ENCODE measurements around the gene ANXA6.

The ANXA6 gene

DNA sequence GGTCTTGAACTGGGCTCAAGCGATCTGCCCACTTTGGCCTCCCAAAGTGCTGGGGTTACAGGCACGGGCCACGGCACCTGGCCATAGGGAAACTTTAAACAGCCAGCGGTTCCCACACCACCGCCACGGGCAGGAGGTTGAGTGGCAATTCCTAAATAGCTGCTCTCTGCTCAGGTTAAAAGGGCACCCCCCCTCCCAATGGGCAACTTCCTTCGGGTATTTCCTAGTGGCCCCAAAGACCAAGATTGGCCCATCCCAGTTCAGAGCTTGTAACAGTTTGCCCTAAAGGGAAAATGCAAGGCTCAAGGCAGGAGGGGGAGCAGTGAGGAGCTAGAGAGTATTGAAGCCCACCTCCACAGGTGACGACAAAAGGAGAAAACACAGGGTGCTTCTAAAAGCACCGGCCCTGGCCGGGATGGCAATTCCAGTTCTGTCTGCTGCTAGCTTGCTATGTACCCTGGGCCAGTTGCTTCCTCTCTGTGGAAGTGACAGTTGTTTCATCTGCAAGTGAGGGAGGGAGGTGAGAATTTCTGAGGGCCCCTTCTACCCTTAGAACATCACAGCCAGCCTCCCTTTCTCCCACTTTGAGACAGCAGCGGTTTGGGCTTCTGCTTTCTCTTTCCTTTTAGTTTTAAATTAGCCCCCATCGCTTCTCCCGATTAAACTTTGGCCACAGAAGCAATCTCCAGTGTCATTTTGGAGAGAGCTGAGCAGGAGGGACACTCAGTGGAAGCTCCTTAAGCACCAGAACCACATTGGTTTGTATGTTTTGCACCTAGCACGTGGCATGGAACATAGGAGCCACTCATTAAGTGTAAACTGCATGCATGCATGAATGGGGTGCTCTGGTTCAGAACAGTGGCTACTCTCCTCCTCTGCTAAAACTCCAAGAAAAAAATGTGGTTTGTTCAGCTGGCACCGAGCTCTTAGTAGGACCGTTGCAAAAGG lies 59.5 kb downstream of the ANXA6 start:
- no peak for DNase-seq

- no peak for DNase-seq
Observed at GRCh38 chr5:151097061-151097460, 60.5 kb downstream of the ANXA6 start.

- no peak for DNase-seq
Observed at GRCh38 chr5:151096001-151096373, 61.6 kb downstream of the ANXA6 start.

GRCh38 chr5:151095341-151096000 lies 62.1 kb downstream of the ANXA6 start:
- no peak for DNase-seq

- no peak for DNase-seq
Observed at GRCh38 chr5:151094852-151095245, 62.7 kb downstream of the ANXA6 start.

GRCh38 chr5:151094030-151094851 lies 63.3 kb downstream of the ANXA6 start:
- no peak for DNase-seq

- no peak for DNase-seq
Observed at GRCh38 chr5:151093476-151093889, 64.1 kb downstream of the ANXA6 start.

- no peak for DNase-seq
Observed at GRCh38 chr5:151092762-151093161, 64.8 kb downstream of the ANXA6 start.

DNA sequence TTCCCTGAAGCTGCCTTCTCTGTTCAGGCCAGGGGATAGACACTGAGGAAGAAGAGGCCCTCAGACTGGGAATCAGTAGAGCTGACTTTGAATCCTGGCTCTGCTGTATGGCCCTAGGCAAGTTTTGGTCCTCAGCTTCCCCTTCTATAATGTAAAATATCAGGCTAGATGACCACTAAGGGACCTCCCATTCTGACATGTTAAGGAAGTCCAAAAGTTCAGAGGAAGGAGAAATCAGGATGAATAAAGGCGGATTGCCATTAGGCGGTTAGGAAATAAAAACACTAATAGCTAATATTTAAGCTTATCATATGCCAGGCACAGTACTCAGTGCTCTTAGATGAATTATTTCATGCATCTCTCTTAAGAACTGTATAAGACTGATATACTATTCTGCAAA lies 67.9 kb downstream of the ANXA6 start:
- no peak for DNase-seq

- no peak for DNase-seq
Observed at GRCh38 chr5:151088986-151089385, 68.6 kb downstream of the ANXA6 start.

DNA sequence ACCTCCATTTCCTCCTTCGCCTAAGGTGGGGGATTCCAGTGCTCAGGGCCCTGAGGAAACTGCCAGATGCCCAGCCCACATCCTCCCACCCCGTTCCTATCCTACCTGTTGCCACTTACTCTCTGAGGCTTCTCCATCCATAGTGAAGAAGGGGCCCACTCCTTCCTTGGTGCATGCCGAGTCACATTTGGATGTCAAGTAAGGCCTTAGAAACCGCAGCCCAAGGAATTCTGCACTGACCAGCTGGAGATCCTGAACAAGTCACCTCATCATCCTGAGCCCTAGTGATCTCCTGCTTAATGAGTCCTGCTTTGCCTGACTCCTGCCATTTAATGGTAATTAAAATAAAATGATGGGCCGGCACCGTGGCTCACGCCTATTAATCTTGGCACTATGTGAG lies 70.1 kb downstream of the ANXA6 start:
- DNase-seq: no peak

DNA sequence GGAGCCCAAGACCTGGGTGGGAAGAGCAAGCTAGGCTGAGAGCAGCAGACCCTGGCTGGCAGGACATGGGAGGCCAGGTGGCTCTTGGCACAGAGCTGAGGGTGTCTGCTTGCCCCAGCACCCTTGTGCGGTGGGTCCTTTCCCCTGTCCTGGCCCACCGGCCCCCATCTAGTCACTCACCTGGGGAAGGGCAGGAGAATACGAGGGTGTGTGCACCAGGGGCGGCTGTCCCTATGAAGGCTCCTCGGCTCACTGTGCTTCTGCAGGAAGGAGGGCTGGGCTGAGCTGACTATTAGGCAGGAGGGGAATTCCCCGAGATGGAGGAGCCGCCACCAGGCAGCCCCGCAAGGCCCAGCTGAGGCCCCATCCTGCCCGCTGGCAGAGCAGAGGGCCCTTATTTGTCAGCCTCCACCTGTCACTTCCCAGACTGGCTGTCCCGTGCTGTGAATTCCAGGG lies 70.6 kb downstream of the ANXA6 start:
- DNase-seq: no peak

DNA sequence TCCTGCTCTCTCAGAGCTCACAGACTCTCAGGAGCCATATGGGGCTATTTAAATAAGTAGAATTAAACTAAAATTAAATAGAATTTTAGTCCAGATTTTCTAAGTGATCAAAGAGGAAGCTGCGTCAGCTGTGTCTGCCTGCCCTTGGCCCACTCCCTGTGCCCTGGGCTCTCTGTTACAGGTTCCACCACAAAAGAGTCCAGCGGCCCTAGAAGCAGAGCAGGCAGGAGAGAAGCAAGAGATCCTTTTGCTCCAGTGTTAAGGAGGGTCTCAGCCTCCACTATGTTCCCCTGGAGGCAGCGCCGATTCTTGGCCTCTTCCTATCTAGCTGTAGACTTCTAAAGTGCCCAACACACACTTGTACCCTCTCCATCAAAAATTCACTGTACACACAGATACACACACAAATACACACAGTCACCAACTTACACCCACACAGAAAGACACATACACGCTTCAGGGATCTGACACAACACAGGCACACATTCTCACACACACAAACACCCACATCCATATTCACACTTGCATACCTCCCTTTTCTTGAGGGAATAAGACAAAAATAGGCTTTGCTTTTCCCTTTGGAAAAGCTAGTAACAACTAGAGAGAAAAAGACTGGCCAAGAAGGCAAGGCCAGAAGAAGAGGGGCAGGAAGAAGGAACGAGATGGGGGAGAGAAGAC lies 71.2 kb downstream of the ANXA6 start:
- DNase-seq: no peak

DNA sequence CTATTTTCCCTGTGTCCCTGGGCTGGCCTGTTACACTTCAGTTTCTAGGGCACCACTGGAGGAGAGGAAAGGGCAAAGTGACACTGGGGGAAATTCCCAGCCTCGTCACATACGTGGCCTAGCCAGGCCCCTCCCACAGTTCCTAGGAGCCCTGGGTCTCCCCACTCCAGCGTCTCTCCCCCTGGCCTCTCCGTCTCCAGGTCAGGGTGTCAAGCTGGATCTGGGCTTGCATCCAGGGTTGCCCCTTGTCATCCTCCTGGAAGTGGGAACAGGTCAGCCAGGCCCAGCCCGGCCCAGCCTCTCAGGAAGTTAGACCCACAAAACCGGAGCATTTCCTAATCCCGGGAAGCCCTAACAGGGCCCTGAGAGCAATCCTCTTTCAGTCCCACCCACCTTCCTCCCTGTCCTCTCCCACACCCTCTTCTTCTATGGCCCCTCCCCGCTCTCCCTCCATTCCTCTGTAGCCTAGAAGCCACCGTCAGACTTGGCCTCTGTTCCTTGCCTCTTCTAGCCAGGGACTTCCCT lies 72.0 kb downstream of the ANXA6 start:
- no peak for DNase-seq

DNA sequence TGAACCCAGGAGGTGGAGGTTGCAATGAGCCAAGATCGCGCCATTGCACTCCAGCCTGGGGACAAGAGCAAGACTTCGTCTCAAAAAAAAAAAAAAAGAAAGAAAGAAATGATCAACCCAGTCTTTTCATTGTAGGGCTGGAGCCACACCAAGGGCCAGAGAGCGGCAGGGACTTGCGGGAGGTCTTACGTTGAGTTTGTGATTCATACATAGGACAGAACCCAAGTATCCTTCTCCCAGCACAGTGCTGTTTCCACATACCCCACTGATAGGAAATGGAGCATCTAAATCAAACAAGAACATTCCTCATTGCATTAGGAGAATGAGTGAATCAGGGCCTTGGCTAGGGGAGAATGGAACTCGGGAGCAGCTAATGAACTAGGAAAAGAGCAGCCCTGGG lies 73.2 kb downstream of the ANXA6 start:
- DNase-seq: no peak

DNA sequence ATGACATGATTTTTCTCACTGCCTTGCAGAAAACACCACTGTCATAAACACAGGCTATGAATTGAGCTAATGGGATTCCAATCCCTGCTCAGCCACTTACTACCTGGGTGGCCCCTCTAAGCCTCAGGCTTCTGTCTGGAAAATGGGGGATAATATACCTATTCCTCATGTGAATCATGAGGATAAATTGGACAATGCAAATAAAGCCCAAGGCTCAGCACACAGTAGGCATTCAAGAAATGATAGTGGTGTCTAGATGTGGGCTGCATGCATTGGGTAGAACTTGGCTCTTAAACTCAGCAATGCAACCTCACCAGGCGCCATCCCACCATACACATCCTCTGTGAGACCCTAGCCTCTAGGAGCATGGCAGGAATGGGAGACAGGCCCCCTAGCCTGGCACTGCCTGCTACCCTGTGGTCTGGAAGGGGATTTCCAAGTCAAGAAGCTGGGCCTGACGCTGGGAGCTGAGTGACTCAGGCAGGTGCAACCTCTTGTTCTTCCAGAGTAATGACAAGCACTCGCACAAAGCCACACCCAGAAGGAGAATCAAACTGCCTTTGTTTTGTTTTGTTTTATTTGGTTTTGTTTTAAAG lies 74.4 kb downstream of the ANXA6 start:
- no peak for DNase-seq

GRCh38 chr5:151082282-151082902 lies 75.2 kb downstream of the ANXA6 start:
- DNase-seq: peak; percentile 37

GRCh38 chr5:151081431-151082281 lies 75.9 kb downstream of the ANXA6 start:
- no peak for DNase-seq

DNA sequence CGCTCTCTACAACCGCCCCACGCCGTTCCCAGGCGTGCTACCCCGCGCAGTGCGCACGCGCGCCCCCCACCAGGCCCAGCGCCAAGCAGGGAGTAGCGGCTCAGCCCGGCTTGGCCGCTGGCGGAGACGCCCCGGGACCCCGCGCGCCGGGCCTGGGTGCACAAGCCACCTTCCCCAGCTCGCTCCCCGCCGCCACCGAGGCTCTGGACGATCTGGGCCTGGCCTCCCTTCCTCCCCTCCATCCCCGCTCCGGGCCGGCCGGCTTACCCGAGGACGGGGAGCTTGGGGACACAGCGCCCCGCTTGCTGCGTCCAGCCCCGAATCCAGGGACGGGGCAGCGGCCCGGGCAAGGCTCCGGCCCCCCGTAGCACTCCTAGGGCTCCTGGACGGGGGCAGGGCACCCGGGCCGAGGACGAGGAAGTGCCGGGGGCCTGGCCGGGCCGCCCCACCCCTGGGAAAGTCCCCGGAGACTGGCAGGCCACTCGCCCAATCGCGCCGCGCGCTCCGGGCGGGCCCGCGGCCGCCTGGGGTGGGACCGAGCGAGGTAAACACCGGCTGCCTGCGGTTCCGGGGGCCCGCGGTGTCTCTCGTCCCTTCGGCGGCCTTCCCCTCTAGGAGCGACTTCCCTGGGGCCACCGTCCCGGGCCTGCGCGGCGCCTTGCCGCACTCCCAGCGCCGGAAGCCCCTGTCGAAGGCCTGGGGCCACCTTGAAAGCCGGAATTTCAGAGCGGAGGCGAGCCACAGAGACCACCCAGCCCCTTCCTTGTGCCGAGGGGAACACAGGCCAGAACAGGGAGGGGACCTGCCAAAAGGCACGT lies 76.8 kb downstream of the ANXA6 start, which contains the start of gene TNIP1:
Gene TNIP1, minus strand, starts transcription at position 422 of the 818 bp plus-strand sequence. CDS start 15,939 bp downstream, outside the sequence.
- peak; percentile 91 for DNase-seq
